Measurements from ENCODE around the gene FA2H.
A peak's percentile ranks its signal among the peaks of the same experiment; 100 is the strongest.
"Not testable (repeated sequence)": the region's sequence is repeated elsewhere in the genome, so short reads cannot be mapped to it uniquely, and the experiment has no call there.

Gene FA2H

DNA sequence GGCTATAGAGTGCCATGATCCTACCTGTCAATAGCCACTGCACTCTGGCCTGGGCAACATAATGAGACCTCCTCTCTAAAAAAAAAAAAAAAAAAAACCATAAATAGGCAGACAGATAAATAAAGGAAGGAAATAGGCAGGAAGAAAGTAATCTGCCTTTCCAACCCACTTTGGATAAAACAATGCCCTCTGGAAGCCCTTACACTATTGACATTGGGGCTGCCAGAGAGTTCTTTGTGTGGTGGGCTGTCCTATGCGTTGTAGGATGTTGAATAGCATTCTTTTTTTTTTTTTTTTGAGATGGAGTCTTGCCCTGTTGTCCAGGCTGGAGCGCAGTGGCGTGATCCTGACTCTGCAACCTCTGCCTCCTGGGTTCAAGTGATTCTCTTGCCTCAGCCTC lies 100.7 kb downstream of the FA2H start:
- Histone ChIP-seq H3K9me3 (ENCODE audit: insufficient read depth, low read length) (no peaks in the 10 kb centered on the region; the same call in 1 of the 2 replicates), H3K9ac (ENCODE audit: insufficient read length, low read depth) (no peak overlapping the region), H3K27me3 (ENCODE audit: insufficient read depth, insufficient read length) (no peaks in the 10 kb centered on the region), H3K36me3 (ENCODE audit: insufficient read depth, insufficient read length, low read length) (peaks cover 11% of the 10 kb centered on the region), H3K4me1 (ENCODE audit: insufficient read depth, insufficient read length) (no peaks in the 10 kb centered on the region), H3K4me3 (ENCODE audit: insufficient read length, low read depth) (no peak overlapping the region)
- DNase-seq (ENCODE audit: low read depth, low spot score) = no peak
- TF ChIP-seq SUZ12 (IDR thresholded peaks at IDR 0.05; ENCODE audit: extremely low read depth, insufficient read depth, insufficient read length) (no peak), YY1 (IDR thresholded peaks at IDR 0.05; ENCODE audit: insufficient read depth, insufficient read length) (no peak), ZNF274 (IDR thresholded peaks at IDR 0.05; ENCODE audit: low read depth, low read length) (no peak)

DNA sequence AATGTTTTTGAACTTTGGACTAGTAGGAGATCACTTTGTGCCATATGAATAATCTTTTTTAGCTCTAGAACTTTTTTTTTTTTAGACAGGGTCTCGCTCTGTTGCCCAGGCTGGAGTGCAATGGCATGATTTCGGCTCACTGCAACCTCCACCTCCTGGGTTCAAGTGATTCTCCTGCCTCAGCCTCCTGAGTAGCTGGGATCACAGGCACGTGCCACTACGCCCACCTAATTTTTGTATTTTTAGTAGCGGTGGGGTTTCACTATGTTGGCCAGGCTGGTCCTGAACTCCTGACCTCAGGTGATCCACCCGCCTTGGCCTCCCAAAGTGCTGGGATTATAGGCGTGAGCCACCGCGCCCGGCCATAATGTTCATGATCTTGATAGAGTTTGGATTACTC lies 105.7 kb downstream of the FA2H start:
- not testable (repeated sequence) for H3K4me1 ChIP-seq (ENCODE audit: insufficient read depth, insufficient read length); H3K9ac ChIP-seq (ENCODE audit: insufficient read length, low read depth); H3K4me3 ChIP-seq (ENCODE audit: insufficient read length, low read depth); DNase-seq (ENCODE audit: low read depth, low spot score); H3K27me3 ChIP-seq (ENCODE audit: insufficient read depth, insufficient read length)
- Histone ChIP-seq H3K36me3 (ENCODE audit: insufficient read depth, insufficient read length, low read length) (peaks cover 27% of the 10 kb centered on the region), H3K9me3 (ENCODE audit: insufficient read depth, low read length) (peaks cover 11% of the 10 kb centered on the region; the same call in 1 of the 2 replicates)

DNA sequence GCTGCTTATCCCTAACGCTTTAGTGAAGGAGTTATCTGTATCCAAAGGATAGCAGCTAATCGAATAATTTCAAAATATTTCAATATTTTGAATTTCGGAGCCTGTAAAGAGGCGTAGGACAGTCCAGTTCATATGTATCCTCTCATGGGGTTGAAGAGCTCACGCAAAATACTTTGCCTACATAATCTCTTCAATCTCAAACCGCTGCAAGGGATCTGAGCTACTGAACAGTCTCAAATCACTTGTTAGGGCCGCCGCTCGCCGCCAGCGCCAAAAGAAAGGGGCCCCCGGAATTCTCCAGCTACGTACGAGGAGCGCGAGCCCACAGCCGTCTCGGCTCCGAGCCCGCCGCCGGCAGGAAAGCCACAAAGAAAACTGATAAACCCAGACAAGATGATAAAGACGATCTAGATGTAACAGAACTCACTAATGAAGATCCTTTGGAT lies 107.3 kb downstream of the FA2H start:
- Histone ChIP-seq H3K9me3 (ENCODE audit: insufficient read depth, low read length) (peaks cover 11% of the 10 kb centered on the region; the same call in 1 of the 2 replicates), H3K4me3 (ENCODE audit: insufficient read length, low read depth) (peak overlapping the region; percentile 37), H3K36me3 (ENCODE audit: insufficient read depth, insufficient read length, low read length) (peaks cover 39% of the 10 kb centered on the region), H3K27me3 (ENCODE audit: insufficient read depth, insufficient read length) (no peaks in the 10 kb centered on the region), H3K9ac (ENCODE audit: insufficient read length, low read depth) (peak overlapping the region; percentile 37), H3K4me1 (ENCODE audit: insufficient read depth, insufficient read length) (peaks cover 5% of the 10 kb centered on the region)
- TF ChIP-seq ZNF274 (IDR thresholded peaks at IDR 0.05; ENCODE audit: low read depth, low read length) (no peak), YY1 (IDR thresholded peaks at IDR 0.05; ENCODE audit: insufficient read depth, insufficient read length) (no peak), SUZ12 (IDR thresholded peaks at IDR 0.05; ENCODE audit: extremely low read depth, insufficient read depth, insufficient read length) (no peak)
- no peak for DNase-seq (ENCODE audit: low read depth, low spot score)

DNA sequence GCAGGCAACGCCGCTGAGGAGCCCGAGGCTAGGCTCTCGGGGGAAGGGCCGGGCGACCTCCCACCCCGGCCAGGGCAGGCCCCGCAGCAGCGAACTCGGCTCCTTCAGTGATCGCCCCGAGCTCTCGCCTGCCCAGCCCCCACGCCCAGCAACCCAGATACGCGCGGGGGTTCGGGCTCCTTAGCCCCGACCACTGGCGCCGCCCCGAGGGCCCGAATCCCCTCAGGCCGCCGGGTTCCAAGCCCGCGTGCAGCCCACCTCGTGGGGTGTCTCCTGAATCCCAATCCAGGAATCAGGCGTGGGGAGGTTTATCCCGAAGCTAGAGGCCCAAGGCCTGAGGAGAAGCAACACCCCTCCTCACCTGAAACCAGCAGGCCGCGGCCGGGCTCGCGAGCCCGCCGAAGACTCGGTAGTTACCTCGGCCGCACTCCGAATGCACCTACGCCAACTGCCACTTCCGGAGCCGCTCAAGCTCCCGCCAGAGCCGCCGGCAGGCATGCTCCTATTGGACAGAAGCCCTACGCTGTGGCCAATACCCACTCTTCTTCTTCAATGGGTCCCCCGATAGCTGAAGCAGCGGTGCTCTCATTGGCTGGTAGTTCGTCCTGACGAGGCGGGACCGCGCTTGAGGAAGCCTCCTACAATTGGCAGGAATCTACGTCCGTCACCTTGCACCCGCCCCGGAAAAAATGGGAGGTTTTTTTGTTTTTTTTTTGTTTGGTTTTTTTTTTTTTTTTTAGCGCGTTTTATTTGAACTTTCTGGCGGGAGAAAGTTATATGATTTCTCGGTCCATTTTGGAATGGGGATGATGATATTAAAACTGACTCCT lies 108.0 kb downstream of the FA2H start, which contains the start of gene RFWD3:
Gene RFWD3 (minus strand): TSS at position 453 of the 830 bp plus-strand sequence. CDS start 5,428 bp downstream, outside the sequence.
- TF ChIP-seq ZNF274 (IDR thresholded peaks at IDR 0.05; ENCODE audit: low read depth, low read length) = no peak
- no peak for TF ChIP-seq SUZ12 (IDR thresholded peaks at IDR 0.05; ENCODE audit: extremely low read depth, insufficient read depth, insufficient read length)
- TF ChIP-seq YY1 (IDR thresholded peaks at IDR 0.05; ENCODE audit: insufficient read depth, insufficient read length) = no peak
- Histone ChIP-seq H3K27me3 (ENCODE audit: insufficient read depth, insufficient read length) (no peaks in the 10 kb centered on the region), H3K9ac (ENCODE audit: insufficient read length, low read depth) (peak within 1 kb of the TSS; percentile 96), H3K4me1 (ENCODE audit: insufficient read depth, insufficient read length) (peaks cover 5% of the 10 kb centered on the region), H3K4me3 (ENCODE audit: insufficient read length, low read depth) (peak within 1 kb of the TSS; percentile 98), H3K36me3 (ENCODE audit: insufficient read depth, insufficient read length, low read length) (peaks cover 42% of the 10 kb centered on the region), H3K9me3 (ENCODE audit: insufficient read depth, low read length) (peaks cover 11% of the 10 kb centered on the region; the same call in 1 of the 2 replicates)
- DNase-seq (ENCODE audit: low read depth, low spot score) = peak; percentile 98

DNA sequence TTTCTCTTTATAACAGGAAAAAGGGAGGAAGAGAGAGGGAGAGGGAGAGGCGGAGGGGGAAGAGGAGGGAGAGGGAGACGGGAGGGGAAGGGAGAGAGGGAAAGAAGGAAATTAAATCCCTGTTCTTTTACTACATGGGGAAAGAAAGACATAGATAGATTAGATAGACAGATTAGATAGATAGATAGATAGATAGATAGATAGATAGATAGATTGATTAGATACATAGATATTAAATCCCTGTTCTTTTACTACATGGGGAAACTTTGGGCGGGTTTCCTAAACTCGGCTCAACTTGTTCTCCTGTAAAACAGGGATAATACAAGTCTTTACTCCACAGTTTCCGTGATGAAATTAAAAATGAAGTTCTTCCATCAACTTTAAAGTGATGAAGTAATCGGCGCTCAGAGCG lies 108.6 kb downstream of the FA2H start:
- no peak for TF ChIP-seq SUZ12 (IDR thresholded peaks at IDR 0.05; ENCODE audit: extremely low read depth, insufficient read depth, insufficient read length)
- TF ChIP-seq ZNF274 (IDR thresholded peaks at IDR 0.05; ENCODE audit: low read depth, low read length) = no peak
- no peak for TF ChIP-seq YY1 (IDR thresholded peaks at IDR 0.05; ENCODE audit: insufficient read depth, insufficient read length)
- Histone ChIP-seq H3K9ac (ENCODE audit: insufficient read length, low read depth) (peak overlapping the region; percentile 96), H3K4me3 (ENCODE audit: insufficient read length, low read depth) (peak overlapping the region; percentile 98), H3K4me1 (ENCODE audit: insufficient read depth, insufficient read length) (peaks cover 5% of the 10 kb centered on the region), H3K9me3 (ENCODE audit: insufficient read depth, low read length) (peaks cover 11% of the 10 kb centered on the region; the same call in 1 of the 2 replicates), H3K27me3 (ENCODE audit: insufficient read depth, insufficient read length) (no peaks in the 10 kb centered on the region), H3K36me3 (ENCODE audit: insufficient read depth, insufficient read length, low read length) (peaks cover 49% of the 10 kb centered on the region)
- no peak for DNase-seq (ENCODE audit: low read depth, low spot score)
